HCT116 (cell line): ENCODE results near the gene APPL2.

ENCODE experiments used
- CEBPB ChIP-seq: IDR thresholded peaks from 2 replicates; pipeline ENCODE4 v1.6.1; 2012; ENCODE audit warnings: low read depth
- CTCF ChIP-seq, 3 experiments: fragments of 200-600 bp in 1 of 3; sonication (generic) in 1 of 3; IDR thresholded peaks in 2 of 3; conservative IDR thresholded peaks in 1 of 3; 2 replicates each; pipeline ENCODE4 v1.5.1; 2012 to 2017; ENCODE audit warnings: low read depth in 2 of 3, low read length in 2 of 3, antibody characterized with exemption in 1 of 3, borderline replicate concordance in 1 of 3, control low read depth in 1 of 3, mild to moderate bottlenecking in 1 of 3, mixed read lengths in 1 of 3, mixed run types in 1 of 3, moderate library complexity in 1 of 3; ENCODE audit not compliant: insufficient read depth in 1 of 3
- EZH2 ChIP-seq: fragments of 200-600 bp; sonication (generic); IDR thresholded peaks from 2 replicates; pipeline ENCODE4 v1.6.1; 2017; ENCODE audit warnings: antibody characterized with exemption, mixed run types
- RAD21 ChIP-seq: IDR thresholded peaks from 2 replicates; pipeline ENCODE4 v1.6.1; 2012; ENCODE audit warnings: low read depth, mild to moderate bottlenecking
- REST ChIP-seq: IDR thresholded peaks from 2 replicates; pipeline ENCODE4 v1.6.1; 2012; ENCODE audit warnings: low read depth
- ZNF274 ChIP-seq: fragments of 200-500 bp; sonication (Bioruptor generic); IDR thresholded peaks from 2 replicates; pipeline ENCODE4 v1.6.1; 2014; ENCODE audit warnings: mild to moderate bottlenecking, low read depth, low read length, inconsistent platforms

GRCh38 chr12:105235732-105236476, at the start of gene APPL2:
- TF ChIP-seq CEBPB = no peak
- no peak for TF ChIP-seq CTCF (IDR thresholded peaks at IDR 0.05 in 2 of 3, conservative IDR thresholded peaks at IDR 0.05 in 1 of 3; ENCODE audit: borderline replicate concordance in 1 of 3, insufficient read depth in 1 of 3, low read depth in 2 of 3, low read length in 2 of 3)
- no peak for TF ChIP-seq RAD21
- TF ChIP-seq EZH2 = no peak
- no peak for TF ChIP-seq REST
- TF ChIP-seq ZNF274 = no peak
